ENCODE results near the gene DNMBP. TPM values are rescaled to one million over a fixed set of nuclear protein-coding genes. Genes with fewer than 3 reads are reported as not detected.

The DNMBP gene
- total RNA-seq (1 to 10 TPM; 3.8 to 4.0 TPM), polyA plus RNA-seq (1 to 10 TPM in 1 of 2 donors, not detected in 1; 1.4 TPM)

- Mint-ChIP-seq H3K9me3 (no peaks in the 10 kb centered on the region), H3K27ac (peak within 1 kb of the TSS; percentile 76 to 93 (median 90)), H3K36me3 (peaks cover 0 to 2% of the 10 kb centered on the region in 2 donors), H3K4me3 (peak within 1 kb of the TSS; percentile 89 to 97 (median 95)), H3K4me1 (peaks cover 22 to 48% (median 31%) of the 10 kb centered on the region in 4 donors), H3K27me3 (peaks cover 0 to 3% of the 10 kb centered on the region in 2 donors)
- intact Hi-C loops (cut with micrococcal nuclease): loop anchor here (1.0 to 5.0 kb wide), 4 partner anchors 36 to 390 kb away; partner anchors contain the start of genes COX15, CUTC and SLC25A28
- ChIA-PET POLR2A (ENCODE audit: partially characterized antibody) (interaction anchor here (1.5 to 2.0 kb wide), 2 partner anchors 164 to 278 kb away, joined by 5 to 9 read pairs; partner anchors contain the start of genes COX15 and CUTC), CTCF (ENCODE audit: partially characterized antibody) (interaction anchor here (1.1 to 7.9 kb wide), 11 partner anchors 8 to 165 kb away, joined by 3 to 62 read pairs (median 4); no protein-coding TSS in a partner anchor)
- peak; percentile 75 to 81 (median 79) for DNase-seq
- Histone ChIP-seq H3K4me3 (ENCODE audit: low read length in 2 of 2) (peak within 1 kb of the TSS; percentile 65 to 89), H3K9me3 (ENCODE audit: control insufficient read depth in 1 of 2, low read length in 2 of 2) (no peaks in the 10 kb centered on the region), H3K36me3 (ENCODE audit: insufficient read depth, low read length) (no peaks in the 10 kb centered on the region), H3K27ac (ENCODE audit: low read depth, low read length) (peak within 1 kb of the TSS; percentile 34), H3K4me1 (ENCODE audit: insufficient read depth, low read length) (peaks cover 19% of the 10 kb centered on the region), H3K27me3 (ENCODE audit: insufficient read depth, low read length) (no peaks in the 10 kb centered on the region)
These were observed at the start of gene DNMBP for GRCh38 chr10:100009793-100010676. TSS of gene DNMBP (minus strand) at chr10:100009947. CDS start at chr10:99972124, 37,823 bp downstream.

GRCh38 chr10:100057948-100058347 is 48.2 kb upstream of the DNMBP start:
- Mint-ChIP-seq H3K4me1 (no peaks in the 10 kb centered on the region), H3K4me3 (no peak overlapping the region), H3K9me3 (peaks cover 0 to 10% (median 2%) of the 10 kb centered on the region in 8 donors), H3K27me3 (peaks cover 0 to 17% of the 10 kb centered on the region in 2 donors), H3K36me3 (no peaks in the 10 kb centered on the region), H3K27ac (no peak overlapping the region)
- H3K27me3 ChIP-seq (ENCODE audit: insufficient read depth, low read length): peaks cover 2% of the 10 kb centered on the region
- no peaks in the 10 kb centered on the region for H3K4me1 ChIP-seq (ENCODE audit: insufficient read depth, low read length)
- ChIA-PET POLR2A (ENCODE audit: partially characterized antibody) (no interaction called here), CTCF (ENCODE audit: partially characterized antibody) (interaction anchor here (4.6 kb wide), 1 partner anchor 12 kb away, joined by 25 read pairs; no protein-coding TSS in a partner anchor)
- H3K36me3 ChIP-seq (ENCODE audit: insufficient read depth, low read length): no peaks in the 10 kb centered on the region
- DNase-seq: no peak
- intact Hi-C loops (cut with micrococcal nuclease): no loop called here
- H3K27ac ChIP-seq (ENCODE audit: low read depth, low read length): no peak overlapping the region
- no peak overlapping the region for H3K4me3 ChIP-seq (ENCODE audit: low read length in 2 of 2)
- no peaks in the 10 kb centered on the region for H3K9me3 ChIP-seq (ENCODE audit: control insufficient read depth in 1 of 2, low read length in 2 of 2)

- no peaks in the 10 kb centered on the region for H3K36me3 ChIP-seq (ENCODE audit: insufficient read depth, low read length)
- DNase-seq: no peak
- Mint-ChIP-seq H3K27ac (no peak overlapping the region), H3K27me3 (peaks cover 1 to 13% of the 10 kb centered on the region in 2 donors), H3K4me1 (no peaks in the 10 kb centered on the region), H3K9me3 (peaks cover 0 to 10% (median 2%) of the 10 kb centered on the region in 8 donors), H3K4me3 (no peak overlapping the region), H3K36me3 (no peaks in the 10 kb centered on the region)
- peaks cover 5% of the 10 kb centered on the region for H3K27me3 ChIP-seq (ENCODE audit: insufficient read depth, low read length)
- ChIA-PET POLR2A (ENCODE audit: partially characterized antibody) (no interaction called here), CTCF (ENCODE audit: partially characterized antibody) (interaction anchor here (0.9 to 13.0 kb wide), 4 partner anchors 9 to 208 kb away, joined by 3 to 336 read pairs (median 4); no protein-coding TSS in a partner anchor)
- no peaks in the 10 kb centered on the region for H3K9me3 ChIP-seq (ENCODE audit: control insufficient read depth in 1 of 2, low read length in 2 of 2)
- intact Hi-C loops (cut with micrococcal nuclease): no loop called here
- no peaks in the 10 kb centered on the region for H3K4me1 ChIP-seq (ENCODE audit: insufficient read depth, low read length)
- H3K27ac ChIP-seq (ENCODE audit: low read depth, low read length): no peak overlapping the region
- no peak overlapping the region for H3K4me3 ChIP-seq (ENCODE audit: low read length in 2 of 2)
These were observed 44.1 kb upstream of the DNMBP start for GRCh38 chr10:100053686-100054460.

- POLR2A ChIA-PET (ENCODE audit: partially characterized antibody): interaction anchor here (1.6 kb wide), 1 partner anchor 200 kb away, joined by 6 read pairs; no protein-coding TSS in a partner anchor
- H3K4me3 Mint-ChIP-seq: no peak overlapping the region
These were observed 36.3 kb upstream of the DNMBP start for GRCh38 chr10:100046021-100046486.

GRCh38 chr10:100045592-100045991 is 35.8 kb upstream of the DNMBP start:
- Histone ChIP-seq H3K9me3 (ENCODE audit: control insufficient read depth in 1 of 2, low read length in 2 of 2) (no peaks in the 10 kb centered on the region), H3K4me1 (ENCODE audit: insufficient read depth, low read length) (no peaks in the 10 kb centered on the region), H3K27me3 (ENCODE audit: insufficient read depth, low read length) (no peaks in the 10 kb centered on the region), H3K27ac (ENCODE audit: low read depth, low read length) (no peak overlapping the region), H3K36me3 (ENCODE audit: insufficient read depth, low read length) (no peaks in the 10 kb centered on the region), H3K4me3 (ENCODE audit: low read length in 2 of 2) (no peak overlapping the region)
- Mint-ChIP-seq H3K36me3 (no peaks in the 10 kb centered on the region), H3K4me1 (no peaks in the 10 kb centered on the region), H3K9me3 (no peaks in the 10 kb centered on the region), H3K27ac (no peak overlapping the region), H3K4me3 (no peak overlapping the region), H3K27me3 (peaks cover 3 to 17% of the 10 kb centered on the region in 2 donors)
- no peak for DNase-seq
- intact Hi-C loops (cut with micrococcal nuclease): no loop called here
- POLR2A ChIA-PET (ENCODE audit: partially characterized antibody): interaction anchor here (1.6 kb wide), 1 partner anchor 200 kb away, joined by 6 read pairs; no protein-coding TSS in a partner anchor
- CTCF ChIA-PET (ENCODE audit: partially characterized antibody): interaction anchor here (0.6 to 13.0 kb wide), 33 partner anchors 8 to 654 kb away, joined by 3 to 336 read pairs (median 4); no protein-coding TSS in a partner anchor

More at GRCh38 chr10:100046021-100046486, 36.3 kb upstream of the DNMBP start:
- intact Hi-C loops (cut with micrococcal nuclease): loop anchor here (1.0 kb wide), 1 partner anchor 37 kb away; the partner anchor contains the start of gene DNMBP
- CTCF ChIA-PET (ENCODE audit: partially characterized antibody): interaction anchor here (0.6 to 13.0 kb wide), 33 partner anchors 8 to 655 kb away, joined by 3 to 336 read pairs (median 4); no protein-coding TSS in a partner anchor
- H3K36me3 ChIP-seq (ENCODE audit: insufficient read depth, low read length): no peaks in the 10 kb centered on the region
- peak overlapping the region in 1 of 7 donors; percentile 42 for H3K27ac Mint-ChIP-seq
- H3K9me3 ChIP-seq (ENCODE audit: control insufficient read depth in 1 of 2, low read length in 2 of 2): no peaks in the 10 kb centered on the region
- H3K27ac ChIP-seq (ENCODE audit: low read depth, low read length): no peak overlapping the region
- no peaks in the 10 kb centered on the region for H3K9me3 Mint-ChIP-seq
- no peaks in the 10 kb centered on the region for H3K36me3 Mint-ChIP-seq
- H3K4me3 ChIP-seq (ENCODE audit: low read length in 2 of 2): no peak overlapping the region
- peak; percentile 63 to 70 (median 67) for DNase-seq
- peaks cover 1 to 16% of the 10 kb centered on the region in 2 donors for H3K27me3 Mint-ChIP-seq
- no peaks in the 10 kb centered on the region for H3K4me1 ChIP-seq (ENCODE audit: insufficient read depth, low read length)
- H3K27me3 ChIP-seq (ENCODE audit: insufficient read depth, low read length): no peaks in the 10 kb centered on the region
- no peaks in the 10 kb centered on the region for H3K4me1 Mint-ChIP-seq

- Mint-ChIP-seq H3K4me1 (no peaks in the 10 kb centered on the region), H3K36me3 (no peaks in the 10 kb centered on the region), H3K27ac (no peak overlapping the region), H3K4me3 (no peak overlapping the region), H3K9me3 (no peaks in the 10 kb centered on the region), H3K27me3 (peaks cover 3 to 20% of the 10 kb centered on the region in 2 donors)
- no peaks in the 10 kb centered on the region for H3K9me3 ChIP-seq (ENCODE audit: control insufficient read depth in 1 of 2, low read length in 2 of 2)
- H3K4me1 ChIP-seq (ENCODE audit: insufficient read depth, low read length): no peaks in the 10 kb centered on the region
- no peaks in the 10 kb centered on the region for H3K36me3 ChIP-seq (ENCODE audit: insufficient read depth, low read length)
- ChIA-PET CTCF (ENCODE audit: partially characterized antibody) (interaction anchor here (1.3 to 13.0 kb wide), 2 partner anchors 18 to 198 kb away, joined by 6 to 336 read pairs; no protein-coding TSS in a partner anchor), POLR2A (ENCODE audit: partially characterized antibody) (no interaction called here)
- H3K27me3 ChIP-seq (ENCODE audit: insufficient read depth, low read length): no peaks in the 10 kb centered on the region
- intact Hi-C loops (cut with micrococcal nuclease): no loop called here
- H3K27ac ChIP-seq (ENCODE audit: low read depth, low read length): no peak overlapping the region
- DNase-seq: no peak
- no peak overlapping the region for H3K4me3 ChIP-seq (ENCODE audit: low read length in 2 of 2)
These were observed 34.0 kb upstream of the DNMBP start for GRCh38 chr10:100043796-100044195.

All from CD4-positive, alpha-beta memory T cell (primary cell).